Mucosa of rectum (tissue), 2 donors: ENCODE results near the gene SPATA20.

Source experiments
- H3K27ac ChIP-seq, 2 donors: one replicate each; pipeline ENCODE4 v1.7.0; 2013; ENCODE audit warnings: inconsistent platforms in 2 of 2, low read depth in 2 of 2, low read length in 2 of 2
- H3K27me3 ChIP-seq, 2 donors: one replicate each; pipeline ENCODE4 v1.7.0; 2013; ENCODE audit warnings: low read length in 2 of 2; ENCODE audit not compliant: control insufficient read depth in 2 of 2, insufficient read depth in 2 of 2
- H3K36me3 ChIP-seq, 2 donors: one replicate each; pipeline ENCODE4 v1.7.0; 2013; ENCODE audit warnings: low read length in 2 of 2; ENCODE audit not compliant: control insufficient read depth in 2 of 2, insufficient read depth in 2 of 2
- H3K4me1 ChIP-seq, 2 donors: one replicate each; pipeline ENCODE4 v1.7.0; 2013; ENCODE audit warnings: low read length in 2 of 2, mild to moderate bottlenecking in 1 of 2; ENCODE audit not compliant: control insufficient read depth in 2 of 2, insufficient read depth in 2 of 2
- H3K4me3 ChIP-seq, 2 donors: one replicate each; pipeline ENCODE4 v1.7.0; 2013; ENCODE audit warnings: low read length in 2 of 2
- H3K9ac ChIP-seq, 2 donors: one replicate each; pipeline ENCODE4 v1.7.0; 2013; ENCODE audit warnings: low read length in 2 of 2, low read depth in 1 of 2, mild to moderate bottlenecking in 1 of 2
- H3K9me3 ChIP-seq, 2 donors: one replicate each; pipeline ENCODE4 v1.7.0; 2013; ENCODE audit warnings: low read length in 2 of 2; ENCODE audit not compliant: control insufficient read depth in 2 of 2
- donor health status: healthy.
- donor health status: Normal muscosa, but diverticular disease.

Gene SPATA20

GRCh38 chr17:50558581-50558940 is 11.6 kb downstream of the SPATA20 start:
- Histone ChIP-seq H3K27me3 (peaks cover 30 to 38% of the 10 kb centered on the region in 2 donors), H3K9ac (no peak overlapping the region), H3K36me3 (peaks cover 4 to 12% of the 10 kb centered on the region in 2 donors), H3K27ac (no peak overlapping the region), H3K9me3 (no peaks in the 10 kb centered on the region), H3K4me3 (no peak overlapping the region), H3K4me1 (peaks cover 16 to 19% of the 10 kb centered on the region in 2 donors)

GRCh38 chr17:50558941-50559614 is 12.1 kb downstream of the SPATA20 start:
- Histone ChIP-seq H3K27ac (no peak overlapping the region), H3K36me3 (peaks cover 4 to 12% of the 10 kb centered on the region in 2 donors), H3K4me1 (peaks cover 16 to 19% of the 10 kb centered on the region in 2 donors), H3K27me3 (peaks cover 35 to 43% of the 10 kb centered on the region in 2 donors), H3K9me3 (no peaks in the 10 kb centered on the region), H3K9ac (no peak overlapping the region), H3K4me3 (no peak overlapping the region)

- Histone ChIP-seq H3K4me3 (peak overlapping the region; percentile 55 to 68), H3K4me1 (peaks cover 16 to 19% of the 10 kb centered on the region in 2 donors), H3K9ac (no peak overlapping the region), H3K27me3 (peaks cover 39 to 48% of the 10 kb centered on the region in 2 donors), H3K36me3 (peaks cover 4 to 9% of the 10 kb centered on the region in 2 donors), H3K27ac (no peak overlapping the region), H3K9me3 (no peaks in the 10 kb centered on the region)
Observed at GRCh38 chr17:50559674-50560184, 12.8 kb downstream of the SPATA20 start.

DNA sequence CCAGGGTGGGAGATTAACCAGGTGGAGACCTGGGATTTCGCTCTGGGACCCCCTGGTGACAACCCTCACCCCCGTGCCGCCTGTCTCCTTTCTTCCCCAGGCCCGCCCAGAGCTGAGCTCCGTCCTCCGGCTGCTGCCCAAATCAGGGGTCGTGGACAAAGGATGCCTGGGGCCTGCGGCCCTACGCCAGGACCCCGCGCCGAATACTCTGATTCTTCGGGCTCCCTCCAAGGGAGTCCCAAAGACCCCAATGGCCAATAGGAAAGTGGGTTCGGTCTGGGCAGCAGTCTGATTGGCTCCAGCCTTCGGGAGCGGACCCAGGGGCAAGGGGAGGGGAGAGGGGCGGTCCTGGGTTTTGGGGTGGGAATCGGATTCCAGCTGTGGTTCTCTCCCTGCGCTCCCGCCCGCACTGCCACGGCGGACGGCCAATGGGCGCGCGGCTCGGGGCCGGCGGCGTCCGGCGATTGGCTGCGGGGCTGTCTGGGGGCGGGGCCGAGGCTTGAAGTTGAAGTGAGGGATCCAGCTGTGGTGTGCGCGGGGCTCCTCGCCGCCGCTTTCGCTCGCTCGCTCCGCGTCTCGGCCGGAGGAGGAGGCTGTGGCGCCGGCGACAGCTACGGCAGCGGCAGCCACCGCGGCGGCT is 13.3 kb downstream of the SPATA20 start, which contains the start of gene CACNA1G:
TSS of gene CACNA1G (plus strand) at position 531 of the 640 bp plus-strand sequence. CDS start 745 bp downstream, outside the sequence.
- no peaks in the 10 kb centered on the region for H3K9me3 ChIP-seq
- peaks cover 16 to 19% of the 10 kb centered on the region in 2 donors for H3K4me1 ChIP-seq
- H3K9ac ChIP-seq: no peak within 1 kb of the TSS
- H3K27me3 ChIP-seq: peaks cover 40 to 49% of the 10 kb centered on the region in 2 donors
- peaks cover under 1 to 5% of the 10 kb centered on the region in 2 donors for H3K36me3 ChIP-seq
- H3K27ac ChIP-seq: no peak within 1 kb of the TSS
- peak within 1 kb of the TSS; percentile 55 to 68 for H3K4me3 ChIP-seq

- peaks cover 48 to 54% of the 10 kb centered on the region in 2 donors for H3K27me3 ChIP-seq
- peaks cover 16 to 19% of the 10 kb centered on the region in 2 donors for H3K4me1 ChIP-seq
Observed at GRCh38 chr17:50560931-50561745, 14.2 kb downstream of the SPATA20 start.

GRCh38 chr17:50561746-50562141 is 14.8 kb downstream of the SPATA20 start:
- Histone ChIP-seq H3K27ac (no peak overlapping the region), H3K4me1 (peaks cover 16 to 19% of the 10 kb centered on the region in 2 donors), H3K36me3 (no peaks in the 10 kb centered on the region), H3K9ac (no peak overlapping the region), H3K4me3 (no peak overlapping the region), H3K9me3 (no peaks in the 10 kb centered on the region), H3K27me3 (peaks cover 54 to 55% of the 10 kb centered on the region in 2 donors)

More at GRCh38 chr17:50560931-50561745, 14.2 kb downstream of the SPATA20 start:
- no peak overlapping the region for H3K27ac ChIP-seq
- no peaks in the 10 kb centered on the region for H3K9me3 ChIP-seq
- H3K9ac ChIP-seq: no peak overlapping the region
- no peaks in the 10 kb centered on the region for H3K36me3 ChIP-seq
- H3K4me3 ChIP-seq: peak overlapping the region in 1 of 2 donors; percentile 33

GRCh38 chr17:50562242-50563091 is 15.5 kb downstream of the SPATA20 start:
- H3K36me3 ChIP-seq: no peaks in the 10 kb centered on the region
- peaks cover 55 to 56% of the 10 kb centered on the region in 2 donors for H3K27me3 ChIP-seq
- no peak overlapping the region for H3K27ac ChIP-seq
- no peaks in the 10 kb centered on the region for H3K9me3 ChIP-seq
- no peak overlapping the region for H3K4me3 ChIP-seq
- H3K9ac ChIP-seq: no peak overlapping the region
- H3K4me1 ChIP-seq: peaks cover 16 to 19% of the 10 kb centered on the region in 2 donors

GRCh38 chr17:50563092-50563511 is 16.1 kb downstream of the SPATA20 start:
- Histone ChIP-seq H3K4me1 (peaks cover 16 to 19% of the 10 kb centered on the region in 2 donors), H3K27ac (no peak overlapping the region), H3K4me3 (no peak overlapping the region), H3K36me3 (no peaks in the 10 kb centered on the region), H3K27me3 (peaks cover 55 to 57% of the 10 kb centered on the region in 2 donors), H3K9me3 (no peaks in the 10 kb centered on the region), H3K9ac (no peak overlapping the region)

GRCh38 chr17:50564916-50565315 is 17.9 kb downstream of the SPATA20 start:
- peaks cover 5 to 8% of the 10 kb centered on the region in 2 donors for H3K4me1 ChIP-seq
- H3K9me3 ChIP-seq: no peaks in the 10 kb centered on the region
- H3K27me3 ChIP-seq: peaks cover 40 to 44% of the 10 kb centered on the region in 2 donors
- H3K36me3 ChIP-seq: no peaks in the 10 kb centered on the region
- no peak overlapping the region for H3K4me3 ChIP-seq
- no peak overlapping the region for H3K9ac ChIP-seq
- H3K27ac ChIP-seq: no peak overlapping the region
